Stimulated activated CD8-positive, alpha-beta memory T cell treated with anti-CD3 and anti-CD28 coated beads, Interleukin-2, amount 100 ng/mL, for 1 hour (primary cell): Measurements from ENCODE around the gene DYNC1H1.

ENCODE experiments used
- DNase-seq, 2 donors: peaks; one replicate each; pipeline ENCODE4 v3.0.0-alpha.2; 2020; ENCODE audit warnings: low read depth in 2 of 2

The DYNC1H1 gene

DNA sequence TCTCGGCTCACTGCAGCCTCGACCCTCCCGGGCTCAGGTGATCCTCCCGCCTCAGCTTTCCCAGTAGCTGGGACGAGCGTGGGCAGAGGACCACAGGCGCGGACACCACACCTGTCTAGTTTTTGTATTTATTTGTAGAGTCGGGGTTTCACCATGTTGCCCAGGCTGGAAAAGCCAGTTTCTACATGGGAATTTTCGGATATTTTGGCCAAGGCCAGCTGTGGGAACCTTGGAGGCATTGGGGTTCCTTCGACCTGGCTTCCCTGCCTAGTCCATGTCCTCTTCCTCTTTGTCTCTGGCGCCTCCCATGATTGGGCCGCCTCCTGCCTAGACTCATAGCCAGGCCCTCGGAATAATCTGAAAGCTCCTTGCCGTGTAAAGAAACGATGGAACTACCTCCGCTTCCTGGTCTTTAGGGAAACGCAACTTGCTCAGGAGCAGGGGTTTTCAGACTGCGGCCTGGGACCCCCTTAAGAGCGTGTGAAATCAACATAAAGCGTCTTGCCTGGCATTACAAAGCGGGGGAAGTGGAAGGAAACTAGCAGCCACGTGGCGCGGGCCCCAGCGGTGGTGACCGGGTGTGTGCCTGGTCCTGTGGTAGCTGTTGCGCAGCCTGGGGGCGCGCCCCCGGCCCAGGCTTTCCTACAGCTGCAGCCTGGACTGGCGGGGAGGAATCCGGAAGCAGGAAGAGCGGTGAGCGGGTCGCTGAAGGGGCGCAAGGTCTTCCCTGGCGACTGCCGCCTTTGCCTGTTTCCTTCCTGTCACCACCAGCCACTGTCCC, 123.8 kb downstream of the DYNC1H1 start:
- DNase-seq = peak; percentile 9 to 16

DNA sequence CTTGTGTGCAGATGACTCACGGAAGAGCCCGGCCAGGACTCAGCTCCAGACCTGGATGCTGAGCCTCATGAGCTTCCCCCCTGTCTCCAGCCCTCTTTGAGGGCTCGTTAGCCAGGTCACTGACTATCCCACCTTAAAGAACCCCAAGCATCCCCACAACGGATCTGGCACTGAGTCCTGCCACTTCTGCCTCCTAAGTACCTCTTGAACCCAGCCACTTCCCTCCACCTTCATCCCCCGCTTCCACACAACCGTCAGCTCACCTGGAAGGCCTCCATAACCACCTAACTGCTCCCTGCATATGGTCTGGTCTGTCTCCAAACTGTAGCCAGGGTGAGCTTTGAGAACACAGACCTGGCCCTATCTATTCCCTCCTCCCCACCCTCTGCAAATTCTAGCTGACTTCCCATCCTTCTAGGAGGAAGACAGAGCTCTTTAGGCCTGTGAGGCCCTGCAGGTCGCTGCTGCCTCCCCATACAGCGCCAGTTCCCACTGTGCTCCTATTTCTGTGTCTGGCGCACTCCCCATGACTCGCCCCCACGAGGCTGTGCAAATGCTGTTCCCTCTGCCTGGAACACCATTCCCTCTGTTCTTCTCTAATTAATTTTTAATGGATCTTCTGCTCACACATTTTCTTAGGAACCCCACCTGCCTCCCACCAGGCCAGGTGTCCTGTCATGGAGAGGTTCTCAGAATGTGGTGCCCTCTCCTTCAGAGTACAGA, 125.4 kb downstream of the DYNC1H1 start:
- DNase-seq = no peak

DNA sequence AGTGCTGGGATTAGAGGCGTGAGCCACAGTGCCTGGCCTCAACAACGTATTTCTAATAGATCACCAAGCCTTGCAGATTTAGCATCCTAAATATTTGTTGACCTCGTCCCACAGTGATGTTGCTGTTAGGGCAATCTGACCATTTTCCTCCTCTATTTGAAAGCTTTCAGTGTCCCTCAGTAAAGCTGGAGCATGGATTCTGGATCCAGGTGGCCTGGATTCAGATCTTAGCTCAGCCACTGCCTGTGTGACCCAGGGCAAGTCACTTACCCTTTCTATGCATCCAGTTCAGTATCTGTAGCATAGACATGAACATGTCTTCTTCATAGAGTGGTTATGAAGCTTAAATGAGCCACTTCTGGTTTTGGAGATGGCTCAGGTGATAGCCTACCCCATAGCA, 126.3 kb downstream of the DYNC1H1 start:
- no peak for DNase-seq

DNA sequence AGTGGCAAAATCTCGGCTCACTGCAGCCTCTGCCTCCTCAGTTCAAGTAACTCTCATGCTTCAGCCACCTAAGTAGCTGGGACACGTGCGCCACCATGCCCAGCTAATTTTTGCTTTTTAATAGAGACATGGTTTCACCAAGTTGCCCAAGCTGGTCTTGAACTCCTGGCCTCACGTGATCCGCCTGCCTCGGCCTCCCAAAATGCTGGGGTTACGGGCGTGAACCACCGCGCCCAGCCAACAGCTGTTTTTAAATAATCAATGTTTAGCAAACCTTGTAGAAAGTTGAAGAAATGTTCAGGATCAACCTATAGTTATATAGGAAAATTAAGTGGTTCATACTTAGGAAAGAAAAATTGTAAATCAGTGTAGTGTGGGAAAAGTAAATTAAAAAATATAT, 128.4 kb downstream of the DYNC1H1 start:
- no peak for DNase-seq

DNA sequence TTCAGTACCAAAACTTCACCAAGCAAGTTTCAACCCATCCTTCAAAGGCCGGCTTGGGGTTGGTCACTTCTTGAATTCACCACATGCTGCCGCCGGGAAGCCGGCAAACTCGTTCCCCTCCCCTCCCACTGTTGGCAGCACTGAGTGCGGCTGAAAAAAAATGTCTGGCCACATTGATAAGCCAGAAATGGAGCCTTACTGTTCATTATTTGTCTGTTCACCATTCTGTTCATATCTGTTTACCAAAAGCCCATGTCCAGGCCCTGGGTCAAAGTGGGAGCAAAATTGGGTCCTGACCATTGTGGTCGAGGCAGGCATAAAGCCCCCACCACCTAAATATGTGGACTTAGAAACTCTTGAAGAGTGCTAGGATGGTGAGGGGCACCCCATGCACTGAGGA, 129.7 kb downstream of the DYNC1H1 start:
- DNase-seq = no peak

DNA sequence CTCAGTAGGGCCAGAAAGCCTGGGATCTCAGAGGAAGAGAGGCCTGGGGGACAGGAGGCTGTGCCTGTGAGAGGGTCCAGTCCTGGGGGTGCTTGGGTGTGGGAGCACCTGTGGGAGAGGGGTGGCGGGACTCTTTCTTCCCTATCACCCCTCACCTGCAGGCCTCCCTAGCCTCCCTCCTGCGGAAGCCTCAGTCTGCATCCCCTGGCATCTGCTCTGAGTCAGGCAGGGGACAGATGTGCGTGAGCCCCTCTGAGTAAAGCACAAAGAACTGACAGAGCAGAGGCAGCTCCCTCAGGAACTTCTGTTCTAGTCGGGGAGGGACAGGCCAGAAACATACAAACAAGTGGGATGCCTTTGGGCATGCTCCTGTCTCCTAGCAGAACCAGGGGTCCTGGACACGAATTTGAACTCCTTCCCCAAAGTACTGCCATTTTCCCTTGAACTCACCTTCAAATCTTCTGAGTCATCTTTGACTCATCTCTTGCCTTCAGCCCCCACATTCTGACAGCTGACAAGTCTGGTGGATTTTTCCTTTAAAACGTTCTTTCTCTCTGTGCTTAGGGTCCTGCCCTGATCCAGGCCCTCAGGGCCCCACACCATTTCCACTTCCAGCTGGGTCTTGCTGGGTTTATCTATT, 131.0 kb downstream of the DYNC1H1 start:
- no peak for DNase-seq

DNA sequence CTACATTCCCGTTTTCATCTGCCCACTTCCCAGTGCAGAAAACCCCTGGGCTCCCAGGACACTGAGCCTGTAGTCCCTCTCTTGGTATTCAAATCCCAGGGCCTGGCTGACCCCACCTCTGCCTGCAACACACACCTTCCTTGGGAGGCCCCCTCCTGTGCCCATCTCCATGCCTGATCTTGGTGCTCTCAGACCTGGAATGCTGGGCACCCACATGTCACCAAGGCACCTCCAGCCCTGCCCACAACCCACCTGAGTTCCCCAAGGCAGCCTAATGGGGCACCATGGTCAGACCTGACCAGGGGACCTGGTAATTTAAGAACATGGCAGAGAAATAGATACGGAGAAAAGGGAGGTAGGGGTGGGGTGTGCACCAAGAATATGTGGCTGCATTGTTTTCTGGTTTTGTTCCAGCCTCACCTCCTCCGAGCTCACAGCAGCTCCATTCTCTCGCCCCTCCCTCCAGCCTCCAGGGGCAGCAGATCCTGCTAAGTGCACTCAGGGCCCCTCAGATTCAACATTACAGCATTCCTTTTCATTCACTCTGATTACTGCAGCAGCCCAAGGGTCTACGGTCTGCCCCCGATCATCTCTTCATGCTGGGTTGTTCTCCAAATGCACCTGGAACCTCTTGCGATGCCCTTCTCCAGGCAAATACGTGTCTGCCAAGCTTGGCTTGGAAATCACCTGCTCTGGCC, 131.6 kb downstream of the DYNC1H1 start:
- DNase-seq = no peak

DNA sequence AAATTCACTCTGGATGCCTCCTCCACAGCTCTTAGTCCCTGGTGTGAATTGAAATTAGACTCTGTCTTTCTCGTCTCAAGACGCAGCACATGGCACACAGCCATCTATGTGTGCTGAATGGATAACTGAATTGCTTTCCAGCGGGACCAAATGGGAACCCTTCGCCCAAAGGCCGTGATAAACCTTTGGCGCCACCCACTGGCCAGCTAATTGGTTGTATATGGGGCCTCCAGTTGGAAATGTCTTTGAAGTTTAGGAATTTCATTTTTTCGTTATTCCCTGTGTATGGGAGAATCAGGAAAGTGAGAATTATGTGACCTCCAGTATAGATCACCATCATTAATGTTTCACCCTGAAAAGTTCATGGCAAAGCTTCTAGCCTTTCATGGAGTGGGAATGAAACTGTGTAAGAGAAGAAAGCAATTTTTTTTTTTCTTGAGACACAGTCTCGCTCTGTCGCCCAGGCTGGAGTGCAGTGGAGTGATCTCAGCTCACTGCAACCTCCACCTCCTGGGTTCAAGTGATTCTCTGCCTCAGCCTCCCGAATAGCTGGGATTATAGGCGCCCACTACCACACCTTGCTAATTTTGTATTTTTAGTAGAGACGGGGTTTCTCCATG, 132.3 kb downstream of the DYNC1H1 start:
- peak; percentile 50 to 52 for DNase-seq

DNA sequence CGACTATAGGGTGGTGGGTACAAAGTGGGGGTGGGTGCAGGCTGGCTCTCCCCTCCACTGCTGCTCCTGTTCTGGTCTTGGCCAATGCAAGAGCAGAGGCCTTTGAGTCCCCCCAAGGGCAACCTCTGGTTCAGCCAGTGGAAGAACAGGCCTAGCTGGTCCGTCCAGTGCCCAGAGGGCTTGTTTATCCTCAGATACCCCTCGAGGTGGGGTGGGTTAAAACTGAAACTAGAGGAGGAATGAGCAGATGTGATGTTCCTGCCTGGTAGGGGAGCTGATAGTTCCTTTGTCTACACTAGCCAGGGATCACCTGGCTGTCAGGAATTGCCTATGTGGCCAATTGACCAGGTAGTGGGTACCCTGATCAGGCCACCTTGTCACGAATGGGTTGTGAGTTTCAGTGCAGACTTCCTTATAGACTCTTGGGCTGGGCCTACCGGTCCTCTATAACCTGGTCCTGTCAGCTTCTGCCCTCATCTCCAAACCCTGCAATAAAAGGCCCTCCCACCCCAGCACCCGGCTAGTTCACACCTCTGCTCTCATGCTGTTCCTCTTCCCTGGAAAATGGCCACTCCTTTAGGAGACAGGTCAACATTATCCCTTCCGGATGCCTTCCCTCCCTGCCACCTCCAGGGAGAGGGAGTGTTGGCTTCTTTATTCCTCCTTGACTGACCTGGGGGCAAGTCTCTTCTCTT, 133.2 kb downstream of the DYNC1H1 start:
- DNase-seq = no peak

DNA sequence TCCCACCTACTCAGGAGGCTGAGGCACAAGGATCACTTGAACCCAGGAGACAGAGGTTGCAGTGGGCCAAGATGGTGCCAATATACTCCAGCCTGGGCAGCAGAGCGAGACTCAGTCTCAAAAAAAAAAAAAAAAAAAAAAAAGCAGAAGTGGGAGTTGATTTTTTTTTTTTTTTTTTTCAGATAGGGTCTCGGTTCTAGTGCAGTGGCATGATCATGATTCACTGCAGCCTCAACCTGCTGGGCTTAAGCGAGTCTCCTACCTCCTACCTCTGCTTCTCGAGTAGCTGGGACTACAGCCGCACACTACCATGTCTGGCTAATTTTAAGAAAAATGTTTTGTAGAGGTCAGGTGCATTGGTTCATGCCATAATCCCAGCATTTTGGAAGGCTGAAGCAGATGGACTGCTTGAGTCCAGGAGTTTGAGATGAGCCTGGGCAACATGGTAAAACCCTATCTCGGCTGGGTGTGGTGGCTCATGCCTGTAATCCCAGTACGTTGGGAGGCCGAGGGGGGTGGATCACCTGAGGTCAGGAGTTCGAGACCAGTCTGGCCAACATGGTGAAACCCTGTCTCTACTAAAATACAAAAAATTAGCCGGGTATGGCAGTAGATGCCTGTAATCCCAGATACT, 138.8 kb downstream of the DYNC1H1 start:
- DNase-seq = no peak

DNA sequence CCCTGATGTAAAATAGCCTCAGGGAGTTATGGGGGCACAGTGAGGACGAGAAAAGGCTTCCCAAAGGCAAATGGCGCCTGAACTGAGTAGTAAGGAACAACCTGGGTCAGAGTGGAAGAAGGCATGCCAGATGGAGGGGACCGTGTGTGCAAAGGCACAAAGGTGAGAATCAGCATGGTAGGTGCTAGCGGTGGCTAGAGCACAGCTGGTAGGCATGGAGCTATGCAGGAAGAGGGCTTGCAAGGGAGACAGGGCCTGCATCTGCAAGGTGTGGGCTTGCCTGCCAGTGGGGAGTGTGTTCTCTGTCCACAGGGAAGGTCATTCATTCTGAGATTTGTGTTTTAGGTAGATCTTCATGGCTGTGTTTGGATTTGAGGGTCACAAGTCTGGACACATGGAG, 141.0 kb downstream of the DYNC1H1 start:
- DNase-seq = no peak
